ENCODE data around the gene ADRA2B.
A peak's percentile ranks its signal among the peaks of the same experiment; 100 is the strongest.

The ADRA2B gene

DNA sequence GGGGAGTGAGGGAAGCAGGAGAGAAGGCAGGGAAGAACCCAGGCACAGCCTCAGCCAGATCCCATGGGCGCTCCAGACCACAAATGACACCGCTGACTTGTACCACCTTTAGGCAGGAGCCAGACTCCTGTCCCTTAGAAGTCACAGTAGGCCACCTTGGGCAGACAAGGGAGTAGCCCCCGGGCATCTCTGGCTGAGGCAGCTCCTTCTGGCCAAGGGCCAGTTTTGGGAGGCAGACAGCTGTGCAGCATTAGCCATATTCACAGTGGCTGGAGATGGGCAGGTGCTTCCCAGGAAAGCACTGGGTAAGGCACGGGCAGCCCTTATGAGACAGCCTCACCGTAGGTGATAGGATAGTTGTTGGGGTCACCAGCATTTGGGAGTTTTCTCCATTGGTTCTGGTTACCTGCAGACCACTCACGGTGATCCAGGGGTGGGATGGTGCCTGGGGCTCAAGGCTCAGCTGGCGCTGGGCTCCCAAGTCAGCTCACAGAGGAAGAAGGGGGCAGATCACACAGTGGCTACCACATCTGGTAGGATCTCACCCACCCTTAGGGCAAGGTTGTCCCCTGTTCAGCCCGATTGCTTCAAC, 19.9 kb upstream of the ADRA2B start:
- no peak for DNase-seq

DNA sequence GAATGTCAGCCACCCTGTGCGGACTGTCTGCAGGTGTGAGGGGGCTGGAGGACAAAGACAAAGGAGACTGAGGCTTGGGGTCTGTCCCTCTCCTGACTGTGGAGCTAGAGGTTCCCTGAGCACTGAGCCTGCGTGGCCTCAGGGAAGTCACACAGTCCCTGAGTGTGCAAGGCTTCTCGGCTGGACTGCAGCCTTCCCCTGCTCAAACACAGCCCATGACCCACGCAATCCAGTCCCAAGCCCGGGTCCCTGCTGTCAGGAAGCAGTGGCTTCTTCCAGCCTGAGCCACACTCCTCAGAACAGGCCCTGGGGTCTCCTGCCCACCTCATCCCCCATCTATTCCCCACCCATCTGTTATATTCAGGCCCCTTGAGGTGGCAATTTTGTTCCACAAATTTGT, 19.2 kb upstream of the ADRA2B start:
- DNase-seq: no peak

GRCh38 chr2:96135171-96135570, 18.8 kb upstream of the ADRA2B start:
- no peak for DNase-seq

- no peak for DNase-seq
These were observed 18.1 kb upstream of the ADRA2B start for GRCh38 chr2:96134421-96134820.

- DNase-seq: no peak
These were observed 15.7 kb upstream of the ADRA2B start for GRCh38 chr2:96131813-96132745.

DNA sequence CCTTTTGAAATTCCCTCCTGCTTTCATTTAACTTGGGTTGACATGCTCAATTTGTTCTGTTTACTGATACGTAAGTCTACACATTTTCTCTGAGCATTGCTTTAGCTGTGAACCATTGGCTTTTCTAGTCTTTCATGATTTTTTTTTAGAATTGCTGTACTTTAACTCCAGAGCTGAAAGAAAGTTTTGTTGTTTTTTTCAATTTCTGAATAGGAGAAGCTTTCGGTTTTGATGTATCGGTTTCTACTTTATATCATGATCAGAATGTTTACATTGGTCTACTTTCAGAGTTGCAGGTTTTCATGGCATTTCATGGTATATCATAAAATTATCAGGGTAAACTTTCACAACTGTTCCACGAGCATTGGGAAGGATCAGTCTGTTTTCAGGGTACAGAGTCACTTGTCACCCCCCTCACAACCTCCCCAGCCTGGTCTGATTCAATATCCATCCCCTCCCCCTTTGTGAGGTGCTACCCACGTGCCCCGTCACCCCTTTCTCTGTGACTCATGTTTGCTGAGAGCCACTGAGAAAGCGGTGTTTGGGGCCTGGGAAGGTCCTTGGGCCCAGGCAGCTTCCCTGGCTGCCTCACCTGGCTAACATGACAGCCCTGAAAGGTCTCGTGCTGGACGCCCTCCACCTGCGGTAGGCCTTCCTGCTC, 14.9 kb upstream of the ADRA2B start:
- no peak for DNase-seq

GRCh38 chr2:96130483-96130882, 14.1 kb upstream of the ADRA2B start:
- DNase-seq: no peak

- no peak for DNase-seq
These were observed 13.3 kb upstream of the ADRA2B start for GRCh38 chr2:96129528-96130120.

DNA sequence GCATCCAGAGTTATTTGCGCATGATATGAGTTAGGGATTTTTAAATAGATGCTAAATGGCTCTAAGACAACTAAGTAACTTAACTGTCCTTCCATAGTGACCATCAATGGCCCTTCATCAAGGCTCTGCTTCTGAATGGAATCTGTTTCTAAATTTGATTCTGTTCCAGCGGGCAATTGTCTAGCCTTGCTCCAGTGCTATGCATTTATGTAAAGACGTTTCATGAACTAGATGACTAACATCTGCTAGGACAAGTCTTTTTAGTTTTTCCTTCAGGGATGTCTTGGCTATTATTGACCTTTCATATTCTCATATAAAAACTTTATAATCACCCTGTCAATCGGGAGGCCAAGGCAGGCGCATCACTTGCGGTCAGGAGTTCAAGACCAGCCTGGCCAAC, 12.1 kb upstream of the ADRA2B start:
- no peak for DNase-seq

GRCh38 chr2:96124406-96125265, 8.3 kb upstream of the ADRA2B start:
- DNase-seq: no peak

- no peak for DNase-seq
These were observed 7.6 kb upstream of the ADRA2B start for GRCh38 chr2:96123936-96124335.

GRCh38 chr2:96123290-96123689, 6.9 kb upstream of the ADRA2B start:
- DNase-seq: no peak

DNA sequence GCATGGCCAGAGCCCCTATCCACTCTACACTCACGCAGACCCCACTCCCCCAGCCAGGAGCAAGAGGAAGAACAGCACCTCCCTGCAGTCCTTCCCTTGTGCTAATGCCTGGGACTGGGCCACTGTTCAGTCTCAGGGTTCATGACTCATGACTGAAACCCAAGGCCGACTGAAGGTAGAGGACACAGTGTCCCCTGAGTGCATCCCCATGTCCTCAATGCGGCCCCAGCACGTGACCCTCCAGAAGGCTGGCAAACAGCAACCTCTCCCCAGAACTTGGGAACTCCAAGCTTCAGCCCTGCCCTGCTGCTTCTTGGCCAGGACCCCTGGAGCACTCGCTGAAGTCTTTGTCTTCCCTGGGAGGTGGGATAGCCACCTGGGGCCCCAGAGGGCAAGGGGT, 6.0 kb upstream of the ADRA2B start:
- no peak for DNase-seq

- no peak for DNase-seq
These were observed 5.0 kb upstream of the ADRA2B start for GRCh38 chr2:96121414-96121813.

GRCh38 chr2:96120991-96121390, 4.6 kb upstream of the ADRA2B start:
- no peak for DNase-seq

GRCh38 chr2:96120091-96120720, 3.8 kb upstream of the ADRA2B start:
- no peak for DNase-seq

DNA sequence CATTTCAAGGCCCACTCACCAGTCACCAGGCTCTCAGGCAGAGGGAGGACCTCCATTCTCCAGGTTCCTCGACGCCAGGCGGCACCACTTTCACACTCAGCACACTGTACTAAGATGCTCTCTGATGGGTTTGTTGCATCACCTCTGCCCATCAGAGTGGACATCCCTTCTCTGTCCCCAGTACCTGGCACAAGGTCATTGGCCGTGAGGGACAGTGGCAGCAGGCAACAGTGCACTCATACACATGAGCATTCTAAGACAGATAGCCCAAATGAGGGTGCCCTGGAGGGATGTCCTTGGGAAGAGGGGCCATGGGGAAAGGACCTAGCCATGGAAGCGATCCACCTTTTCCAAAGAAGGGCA, 3.0 kb upstream of the ADRA2B start:
- DNase-seq: no peak

- no peak for DNase-seq
These were observed 2.5 kb upstream of the ADRA2B start for GRCh38 chr2:96118698-96119388.

- DNase-seq: no peak
These were observed 1.6 kb upstream of the ADRA2B start for GRCh38 chr2:96117701-96118588.

DNA sequence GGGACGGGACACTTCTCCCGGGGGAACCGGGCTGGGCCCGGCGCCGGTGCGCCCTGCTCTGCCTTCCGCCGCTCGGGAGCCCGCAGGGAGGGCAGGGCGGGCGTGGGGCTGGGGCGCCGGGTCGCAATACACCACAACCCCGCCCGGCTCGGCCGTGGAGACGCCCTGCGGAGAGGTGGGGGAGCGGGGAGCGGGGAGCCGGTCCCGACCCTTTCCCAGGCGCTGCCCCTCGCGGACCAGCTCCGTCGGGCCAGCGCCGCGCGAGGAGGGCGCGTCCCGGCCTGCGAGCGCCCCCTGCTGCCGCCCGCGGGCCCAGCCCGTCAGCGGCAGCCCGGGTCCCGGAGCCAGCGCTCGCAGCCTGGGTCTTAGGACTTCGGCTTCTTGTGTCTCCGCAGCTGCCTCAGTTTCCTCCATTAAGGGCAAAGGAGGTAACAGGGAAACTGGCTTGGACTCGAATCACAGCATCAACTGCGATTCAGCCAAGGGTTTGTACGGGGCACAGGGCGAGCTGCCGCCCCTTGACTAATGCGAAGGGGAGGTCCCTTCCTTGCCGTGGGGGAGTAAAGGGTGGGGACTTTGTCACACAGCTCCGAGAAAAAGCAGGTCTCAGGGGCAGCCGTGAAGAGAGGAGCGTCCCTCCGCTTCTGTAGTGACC, 635 bp upstream of the ADRA2B start:
- peak; percentile 58 for DNase-seq

Measured in activated CD4-positive, alpha-beta T cell treated with anti-CD3 and anti-CD28 coated beads, Interleukin-2, amount 50 U/mL, for 1 hour (primary cell).